NCI-H2081 (cell line): ENCODE measurements around the gene HSPA2.
"Not testable (repeated sequence)": the region's sequence is repeated elsewhere in the genome, so short reads cannot be mapped to it uniquely, and the experiment has no call there.

ENCODE experiments used
- DNase-seq, 2 experiments: peaks; one replicate each; lab custom pipeline; 2025; lab: John Stamatoyannopoulos, UW

The HSPA2 gene

GRCh38 chr14:64562436-64562835 lies 21.9 kb downstream of the HSPA2 start:
- no peak for DNase-seq

- no peak for DNase-seq
Measured at GRCh38 chr14:64563696-64564095, 23.2 kb downstream of the HSPA2 start.

DNA sequence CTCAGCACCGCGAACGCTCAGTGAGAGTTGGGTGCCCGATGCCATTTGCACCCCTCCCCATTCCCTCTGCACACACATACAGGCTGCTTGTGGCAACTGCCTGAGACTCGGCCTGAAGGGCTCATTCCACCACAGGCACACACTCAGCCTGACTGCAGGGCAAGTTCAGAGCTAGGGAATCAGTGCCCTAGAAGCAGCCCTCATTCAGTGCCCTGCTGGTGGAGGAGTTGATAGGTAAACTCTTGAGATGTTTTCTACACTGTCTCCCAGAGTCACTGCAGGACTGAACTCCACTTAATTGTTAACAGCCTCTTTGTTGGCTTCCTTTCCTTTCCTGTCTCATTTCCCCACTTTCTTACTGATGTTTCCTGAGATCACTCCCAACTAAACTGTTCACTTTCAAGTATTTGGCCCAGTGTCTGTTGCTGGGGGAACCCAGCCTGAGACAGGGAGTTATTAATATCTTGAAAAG lies 26.1 kb downstream of the HSPA2 start:
- no peak for DNase-seq

DNA sequence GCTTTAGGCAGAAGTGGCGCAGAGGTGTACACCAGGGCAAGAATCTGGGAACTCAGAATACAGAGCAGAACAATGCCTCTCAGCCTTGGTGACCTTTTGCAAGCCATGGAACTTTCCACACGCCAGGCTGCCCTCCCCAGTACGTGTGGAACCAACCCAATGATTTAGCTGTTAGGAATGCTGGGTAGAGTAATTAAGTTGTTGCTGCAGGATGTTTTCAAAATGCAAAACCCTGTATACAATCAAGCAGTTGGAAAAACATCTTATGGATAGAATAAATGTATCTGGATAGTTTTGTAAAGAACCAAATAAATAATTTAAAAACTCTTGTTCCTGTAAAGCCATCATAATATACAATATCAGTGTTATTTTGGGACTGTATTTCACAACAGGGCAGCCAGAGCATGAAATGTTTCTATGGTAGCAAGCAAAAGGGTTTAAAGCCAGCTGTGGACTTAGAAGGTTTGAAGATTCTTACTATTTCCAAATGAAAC lies 28.6 kb downstream of the HSPA2 start:
- DNase-seq, result no peak

DNA sequence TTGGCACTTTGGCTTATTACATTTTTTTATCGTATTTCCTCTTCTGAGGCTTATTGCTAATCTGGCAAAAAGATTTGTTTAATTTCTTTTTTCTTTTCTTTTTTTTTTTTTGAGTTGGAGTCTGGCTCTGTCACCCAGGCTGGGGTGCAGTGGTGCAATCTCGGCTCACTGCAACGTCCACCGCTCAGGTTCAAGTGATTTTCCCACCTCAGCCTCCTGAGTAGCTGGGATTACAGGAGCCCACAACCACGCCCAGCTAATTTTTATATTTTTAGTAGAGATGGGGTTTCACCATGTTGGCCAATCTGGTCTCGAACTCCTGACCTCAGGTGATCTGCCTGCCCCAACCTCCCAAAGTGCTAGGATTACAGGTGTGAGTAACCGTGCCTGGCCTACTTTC lies 29.1 kb downstream of the HSPA2 start:
- not testable (repeated sequence) for DNase-seq

DNA sequence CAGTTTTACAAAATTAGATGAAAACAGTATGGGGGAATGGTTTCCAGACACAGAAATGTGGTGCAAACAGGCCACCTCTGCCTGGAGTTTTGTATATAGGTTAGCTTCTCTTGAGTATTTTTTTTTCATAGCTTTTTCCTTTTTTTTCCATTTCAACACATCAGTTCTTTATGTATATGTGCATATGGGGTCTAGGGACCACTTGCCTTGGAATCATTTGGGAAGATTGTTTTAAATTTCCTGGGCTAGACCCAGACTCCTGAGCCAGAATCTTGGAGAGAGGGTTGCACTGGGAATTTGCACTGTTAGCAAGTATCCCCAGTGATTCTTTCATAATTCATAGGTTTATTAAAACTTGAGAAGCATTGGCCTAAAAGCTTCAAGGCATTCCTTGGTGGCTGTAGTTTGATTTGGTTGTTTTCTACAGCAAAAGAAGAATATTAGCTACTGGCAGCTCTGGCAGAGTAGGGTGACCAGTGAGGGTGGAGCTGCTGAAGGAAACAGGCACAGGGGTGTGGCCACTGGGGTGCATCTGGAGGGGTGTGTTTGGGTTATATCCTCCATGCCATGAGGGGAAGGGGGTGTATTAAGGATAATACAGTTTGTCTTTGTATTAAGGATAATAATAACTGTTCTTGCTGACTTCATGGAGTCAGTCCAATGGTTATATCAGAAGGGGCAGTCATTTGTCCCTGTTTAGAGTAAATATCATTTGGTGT lies 32.0 kb downstream of the HSPA2 start:
- DNase-seq, result no peak

DNA sequence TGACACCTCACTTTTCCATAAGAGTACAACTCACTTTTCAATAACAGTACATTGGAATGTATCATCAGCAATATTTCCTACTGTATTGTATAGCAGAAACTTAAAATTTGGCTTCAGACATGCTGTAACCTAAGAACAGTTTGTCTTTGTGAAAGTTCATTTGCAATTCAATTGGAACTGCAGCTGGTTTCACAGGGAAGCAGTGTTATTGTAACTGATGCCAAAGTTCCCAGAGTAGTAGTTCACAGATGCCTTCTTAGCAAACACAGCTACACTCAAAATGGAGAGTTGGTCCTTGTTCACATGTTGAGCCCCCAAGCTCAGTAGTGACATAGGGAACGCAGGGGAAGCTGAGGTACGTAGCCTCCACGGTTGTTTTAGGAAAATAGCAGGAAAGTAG lies 32.6 kb downstream of the HSPA2 start:
- no peak for DNase-seq

DNA sequence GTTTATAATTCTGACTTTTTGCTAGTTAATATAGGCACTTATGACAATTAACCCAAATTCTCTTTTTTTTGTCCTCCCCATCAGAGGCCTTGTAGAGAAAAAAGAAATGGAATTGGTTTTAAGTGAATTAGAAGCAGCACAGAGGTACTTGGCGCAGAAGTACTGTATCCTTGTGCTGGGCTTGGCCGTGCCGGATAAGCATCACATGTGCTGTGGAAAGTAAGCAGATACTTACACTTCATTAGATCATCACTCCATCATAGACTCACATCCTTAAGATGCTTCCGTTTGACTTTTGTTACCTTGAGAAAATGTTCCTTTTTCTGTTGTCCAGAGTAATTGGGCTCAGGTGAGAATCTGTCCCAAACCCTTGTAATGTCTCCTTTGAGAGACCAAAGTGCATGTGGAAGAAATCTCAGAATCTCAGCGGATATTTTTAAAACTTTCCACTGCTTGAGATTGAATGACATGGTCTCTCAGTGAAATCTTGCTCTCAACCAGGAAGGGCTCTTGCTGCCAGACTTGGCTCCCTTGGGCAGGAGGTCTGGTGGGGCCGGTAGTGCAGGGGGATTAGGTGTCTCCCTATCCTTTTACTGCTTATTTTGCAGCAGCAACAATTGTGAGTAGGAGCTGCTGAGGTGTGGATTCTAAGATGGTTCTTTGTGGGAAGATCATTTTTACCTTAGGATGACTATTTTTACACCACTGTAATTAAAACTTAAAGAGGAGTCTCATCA lies 34.0 kb downstream of the HSPA2 start:
- DNase-seq, result no peak

- DNase-seq, result no peak
Measured at GRCh38 chr14:64577211-64577610, 36.7 kb downstream of the HSPA2 start.

- DNase-seq, result no peak
Measured at GRCh38 chr14:64580467-64580866, 39.9 kb downstream of the HSPA2 start.

DNA sequence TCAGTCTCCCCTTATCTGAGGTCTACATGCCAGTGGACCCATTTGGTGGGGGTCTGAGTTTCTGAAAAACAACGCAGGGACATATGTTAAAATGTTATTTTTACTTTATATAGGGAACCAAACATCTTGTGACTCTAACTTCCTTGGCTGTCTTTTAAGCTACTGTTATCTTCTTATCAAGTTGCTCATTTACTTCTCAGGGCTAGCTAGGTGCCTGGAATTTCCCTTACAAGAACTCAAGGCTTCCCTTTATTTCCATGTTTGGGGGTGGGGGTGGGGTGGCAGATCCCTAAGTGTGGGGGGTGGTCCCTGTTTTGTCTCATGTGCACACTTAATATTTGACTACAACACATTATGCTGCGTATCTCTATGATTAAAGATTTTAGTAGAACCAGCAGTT lies 40.8 kb downstream of the HSPA2 start:
- no peak for DNase-seq

GRCh38 chr14:64581817-64582216 lies 41.3 kb downstream of the HSPA2 start:
- DNase-seq, result no peak

- DNase-seq, result no peak
Measured at GRCh38 chr14:64584190-64584589, 43.6 kb downstream of the HSPA2 start.

- DNase-seq, result no peak
Measured at GRCh38 chr14:64591809-64592208, 51.3 kb downstream of the HSPA2 start.
